Colonic mucosa (tissue), 4 donors: Measurements from ENCODE around the gene MXRA8. TPM values are rescaled to one million over a fixed set of nuclear protein-coding genes. Genes with fewer than 3 reads are reported as not detected.
"Not testable (repeated sequence)": the region's sequence is repeated elsewhere in the genome, so short reads cannot be mapped to it uniquely, and the experiment has no call there.

Experiments
- DNase-seq: peaks from one replicate; pipeline ENCODE4 v3.0.0-alpha.2; 2020
- H3K27ac ChIP-seq: fragments of 200-600 bp; one replicate; pipeline ENCODE4 v1.8.0; 2021
- H3K27me3 ChIP-seq: fragments of 200-600 bp; one replicate; pipeline ENCODE4 v1.8.0; 2021
- H3K36me3 ChIP-seq: fragments of 200-600 bp; one replicate; pipeline ENCODE4 v1.8.0; 2021
- H3K4me1 ChIP-seq: fragments of 200-600 bp; one replicate; pipeline ENCODE4 v1.8.0; 2021; ENCODE audit warnings: mild to moderate bottlenecking
- H3K4me3 ChIP-seq: fragments of 200-600 bp; one replicate; pipeline ENCODE4 v1.8.0; 2021
- H3K9ac ChIP-seq, 2 donors: one replicate each; pipeline ENCODE4 v1.7.0; 2013; ENCODE audit warnings: control low read depth in 2 of 2, low read depth in 2 of 2, low read length in 2 of 2
- H3K9me3 ChIP-seq: fragments of 200-600 bp; one replicate; pipeline ENCODE4 v1.8.0; 2021
- CTCF ChIP-seq: fragments of 200-600 bp; IDR thresholded peaks from one replicate; pipeline ENCODE4 v1.8.0; 2022; ENCODE audit warnings: antibody characterized with exemption, mild to moderate bottlenecking
- intact Hi-C: fragments of 100-400 bp; cut with DNase I; formaldehyde crosslinking; loops from one replicate; pipeline ENCODE4 v1.14.1; 2022
- total RNA-seq, 2 donors: library from RNA; stranded (reverse); fragmentation: NEBNext Ultra II Directional in 1 of 2; extraction: Animal tissue kit (Norgen Biotek cat#: 25700) in 1 of 2; gene quantifications; one replicate each; pipeline ENCODE4 v1.2.1, GENCODE V29; 2021
- donor health status: healthy.
- donor health status: DM: no; HTN: no; CAD: no.
- donor health status: DM: no; HTN: no; CAD: no.

Gene MXRA8
- total RNA-seq, 2 donors from 2014 or later = 5.9 to 14.0 TPM

- H3K4me1 ChIP-seq = no peaks in the 10 kb centered on the region
- intact Hi-C loops = no loop called here
- no peaks in the 10 kb centered on the region for H3K36me3 ChIP-seq
- H3K27me3 ChIP-seq = no peaks in the 10 kb centered on the region
- H3K9me3 ChIP-seq = no peaks in the 10 kb centered on the region
- H3K4me3 ChIP-seq = no peak overlapping the region
- no peak for TF ChIP-seq CTCF
- H3K9ac ChIP-seq = no peak overlapping the region
- H3K27ac ChIP-seq = peak overlapping the region; percentile 44
- no peak for DNase-seq
These were observed 40.9 kb downstream of the MXRA8 start for GRCh38 chr1:1317420-1317819.

- H3K9ac ChIP-seq, H3K4me1 ChIP-seq, DNase-seq, H3K27ac ChIP-seq, H3K9me3 ChIP-seq, H3K27me3 ChIP-seq, H3K4me3 ChIP-seq, H3K36me3 ChIP-seq, intact Hi-C loops: not testable (repeated sequence)
These were observed 42.2 kb downstream of the MXRA8 start for GRCh38 chr1:1316199-1316598.

- intact Hi-C loops = no loop called here
- no peak for DNase-seq
- Histone ChIP-seq H3K4me1 (no peaks in the 10 kb centered on the region), H3K36me3 (no peaks in the 10 kb centered on the region), H3K27ac (no peak overlapping the region), H3K9me3 (no peaks in the 10 kb centered on the region), H3K4me3 (no peak overlapping the region), H3K9ac (no peak overlapping the region), H3K27me3 (no peaks in the 10 kb centered on the region)
- TF ChIP-seq CTCF = no peak
These were observed 42.9 kb downstream of the MXRA8 start for GRCh38 chr1:1315435-1315954.

GRCh38 chr1:1314678-1315335, 43.5 kb downstream of the MXRA8 start:
- no peak overlapping the region for H3K9ac ChIP-seq
- no peak for DNase-seq
- no peak overlapping the region for H3K27ac ChIP-seq
- H3K4me3 ChIP-seq = no peak overlapping the region
- H3K4me1 ChIP-seq = no peaks in the 10 kb centered on the region
- no peaks in the 10 kb centered on the region for H3K9me3 ChIP-seq
- intact Hi-C loops = no loop called here
- no peak for TF ChIP-seq CTCF
- no peaks in the 10 kb centered on the region for H3K36me3 ChIP-seq
- no peaks in the 10 kb centered on the region for H3K27me3 ChIP-seq

- no peak for DNase-seq
- no peak overlapping the region for H3K27ac ChIP-seq
- peaks cover 5% of the 10 kb centered on the region for H3K4me1 ChIP-seq
- H3K9me3 ChIP-seq = no peaks in the 10 kb centered on the region
- H3K9ac ChIP-seq = no peak overlapping the region
- intact Hi-C loops = no loop called here
- H3K4me3 ChIP-seq = no peak overlapping the region
- no peaks in the 10 kb centered on the region for H3K36me3 ChIP-seq
- no peaks in the 10 kb centered on the region for H3K27me3 ChIP-seq
- no peak for TF ChIP-seq CTCF
These were observed 44.1 kb downstream of the MXRA8 start for GRCh38 chr1:1314237-1314586.

- Histone ChIP-seq H3K9me3 (no peaks in the 10 kb centered on the region), H3K36me3 (no peaks in the 10 kb centered on the region), H3K4me1 (peaks cover 5% of the 10 kb centered on the region), H3K27me3 (no peaks in the 10 kb centered on the region), H3K4me3 (no peak overlapping the region), H3K27ac (no peak overlapping the region), H3K9ac (no peak overlapping the region)
- intact Hi-C loops = no loop called here
- no peak for TF ChIP-seq CTCF
- DNase-seq = no peak
These were observed 44.7 kb downstream of the MXRA8 start for GRCh38 chr1:1313500-1314236.
